Measurements from ENCODE around the gene CORO1C.
"Not testable (repeated sequence)": the region's sequence is repeated elsewhere in the genome, so short reads cannot be mapped to it uniquely, and the experiment has no call there.

The CORO1C gene

GRCh38 chr12:108668063-108668462 lies 63.3 kb downstream of the CORO1C start:
- DNase-seq = no peak

GRCh38 chr12:108667349-108667748 lies 64.0 kb downstream of the CORO1C start:
- no peak for DNase-seq

- DNase-seq = no peak
These were observed 64.9 kb downstream of the CORO1C start for GRCh38 chr12:108666401-108666881.

GRCh38 chr12:108665608-108666202 lies 65.6 kb downstream of the CORO1C start:
- DNase-seq = no peak

GRCh38 chr12:108664338-108665258 lies 66.7 kb downstream of the CORO1C start:
- DNase-seq = peak; percentile 65

GRCh38 chr12:108663324-108664015 lies 67.8 kb downstream of the CORO1C start:
- DNase-seq = no peak

- not testable (repeated sequence) for DNase-seq
These were observed 73.2 kb downstream of the CORO1C start for GRCh38 chr12:108658115-108658514.

GRCh38 chr12:108657130-108657745 lies 74.1 kb downstream of the CORO1C start:
- DNase-seq = no peak

GRCh38 chr12:108656247-108656646 lies 75.1 kb downstream of the CORO1C start:
- DNase-seq = not testable (repeated sequence)

- not testable (repeated sequence) for DNase-seq
These were observed 75.5 kb downstream of the CORO1C start for GRCh38 chr12:108655812-108656175.

GRCh38 chr12:108654622-108655021 lies 76.7 kb downstream of the CORO1C start:
- not testable (repeated sequence) for DNase-seq

- no peak for DNase-seq
These were observed 77.4 kb downstream of the CORO1C start for GRCh38 chr12:108653922-108654321.

GRCh38 chr12:108653082-108653516 lies 78.2 kb downstream of the CORO1C start:
- no peak for DNase-seq

GRCh38 chr12:108650083-108650482 lies 81.2 kb downstream of the CORO1C start:
- no peak for DNase-seq

- no peak for DNase-seq
These were observed 81.6 kb downstream of the CORO1C start for GRCh38 chr12:108649669-108650068.

GRCh38 chr12:108649126-108649525 lies 82.2 kb downstream of the CORO1C start:
- no peak for DNase-seq

- no peak for DNase-seq
These were observed 82.9 kb downstream of the CORO1C start for GRCh38 chr12:108648371-108648770.

GRCh38 chr12:108647585-108648287 lies 83.6 kb downstream of the CORO1C start:
- no peak for DNase-seq

- no peak for DNase-seq
These were observed 84.4 kb downstream of the CORO1C start for GRCh38 chr12:108646600-108647579.

- DNase-seq = no peak
These were observed 85.4 kb downstream of the CORO1C start for GRCh38 chr12:108645686-108646599.

Measured in NCI-H2227 treated with DMSO at 0.1 percent for 48 hours (cell line).